Retina (tissue), 1 donor: ENCODE data around the gene RNF212B.

Source experiments
- DNase-seq: peaks from one replicate; pipeline ENCODE4 v3.0.0-alpha.2; 2016

RNF212B gene

DNA sequence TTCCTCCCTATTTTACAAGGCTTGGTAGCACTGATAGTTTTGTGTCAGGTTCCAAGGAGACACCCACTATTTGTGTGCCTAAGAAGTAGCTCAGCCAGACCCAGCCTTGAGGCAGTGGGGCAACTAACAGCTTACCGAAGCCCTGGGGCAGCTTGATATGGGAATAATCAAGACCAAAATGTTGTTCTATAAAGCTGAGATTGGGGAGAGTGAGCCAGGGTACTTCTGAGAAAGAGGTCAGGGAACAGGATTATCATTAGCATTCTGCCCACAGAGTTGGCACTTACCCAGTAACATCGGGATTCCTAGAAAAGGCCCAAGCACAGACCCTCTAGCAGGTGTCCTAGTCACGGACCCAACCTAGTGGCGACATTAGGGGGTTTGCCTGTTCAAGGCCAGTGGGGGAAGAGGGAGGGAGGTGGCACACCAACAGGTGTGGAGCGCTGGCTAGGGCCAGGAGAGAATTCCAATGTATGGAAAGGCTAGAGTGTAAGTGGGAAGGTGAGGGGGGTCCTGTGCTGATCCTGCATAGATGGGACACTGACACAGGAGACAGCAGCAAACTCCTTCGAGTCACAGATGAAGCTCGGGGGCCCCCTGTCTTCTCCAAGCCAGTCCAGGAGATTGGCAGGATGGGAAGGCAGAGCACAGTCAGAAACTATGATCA lies 60.0 kb downstream of the RNF212B start:
- DNase-seq: no peak

DNA sequence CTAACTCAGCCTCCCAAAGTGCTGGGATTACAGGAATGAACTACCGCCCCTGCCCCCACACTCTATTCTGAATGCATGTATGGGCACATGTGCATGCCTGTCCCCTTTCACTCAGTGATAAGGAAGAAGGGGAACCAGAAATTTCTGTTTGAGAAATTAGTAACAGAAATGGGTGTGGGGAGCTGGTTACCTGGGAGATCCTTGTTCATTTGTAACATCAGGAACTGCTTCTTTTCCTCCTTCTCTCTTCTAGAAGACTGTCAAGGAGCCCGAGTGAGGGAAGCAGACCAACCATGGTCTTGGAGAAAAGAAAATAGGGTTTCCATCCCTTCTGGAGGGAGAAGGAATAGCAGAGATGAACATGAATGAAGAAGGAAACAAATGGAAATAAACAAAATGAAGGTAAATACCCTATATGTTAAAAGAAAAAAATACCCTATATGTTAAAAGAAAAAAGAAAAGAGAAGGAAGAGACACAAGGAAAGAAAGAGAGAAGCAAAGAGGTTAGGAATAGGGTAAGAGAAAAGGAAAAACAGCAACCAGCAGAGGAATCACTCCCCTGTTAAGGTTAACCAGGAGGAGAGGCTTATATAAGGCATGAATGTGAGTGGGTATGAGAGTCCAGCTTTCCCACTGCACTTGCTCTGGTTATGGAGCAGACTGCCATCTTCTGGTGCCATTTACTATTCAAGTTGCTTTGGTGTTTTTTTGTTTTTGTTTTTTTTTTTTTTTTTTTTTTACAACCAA lies 61.6 kb downstream of the RNF212B start:
- peak; percentile 21 for DNase-seq

DNA sequence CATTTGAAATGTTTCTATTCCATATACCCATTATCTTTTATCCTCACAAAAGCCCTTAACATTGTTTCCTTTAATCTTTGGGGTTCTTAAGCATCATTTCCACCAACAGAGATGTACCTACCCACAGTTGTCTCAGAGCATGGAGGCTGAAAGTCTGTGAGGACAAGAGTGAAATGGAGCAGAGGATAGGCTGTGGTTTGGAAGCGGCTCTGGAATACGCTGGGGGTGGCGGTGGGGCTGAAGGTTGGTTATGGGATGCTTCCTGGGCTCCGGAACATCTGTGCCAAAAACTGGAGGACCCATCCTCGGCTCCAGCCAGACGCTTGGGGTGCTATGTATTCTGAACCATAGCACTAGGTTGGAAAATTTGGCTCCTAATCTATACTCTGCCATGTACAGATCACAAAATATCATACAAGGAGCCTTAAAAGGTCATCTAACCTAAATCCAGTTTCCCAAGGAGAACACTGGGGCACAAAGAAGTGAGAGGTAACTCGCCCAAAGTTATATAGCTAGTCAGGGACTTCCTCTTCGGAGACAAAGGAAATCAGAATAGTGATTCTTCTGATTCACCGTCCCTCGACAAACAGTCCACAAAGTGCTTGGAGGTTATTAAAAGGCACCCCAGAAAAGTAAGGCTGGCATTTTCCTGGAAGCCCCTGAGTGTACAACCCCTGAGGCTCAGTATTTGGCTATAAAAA lies 62.4 kb downstream of the RNF212B start:
- peak; percentile 11 for DNase-seq

DNA sequence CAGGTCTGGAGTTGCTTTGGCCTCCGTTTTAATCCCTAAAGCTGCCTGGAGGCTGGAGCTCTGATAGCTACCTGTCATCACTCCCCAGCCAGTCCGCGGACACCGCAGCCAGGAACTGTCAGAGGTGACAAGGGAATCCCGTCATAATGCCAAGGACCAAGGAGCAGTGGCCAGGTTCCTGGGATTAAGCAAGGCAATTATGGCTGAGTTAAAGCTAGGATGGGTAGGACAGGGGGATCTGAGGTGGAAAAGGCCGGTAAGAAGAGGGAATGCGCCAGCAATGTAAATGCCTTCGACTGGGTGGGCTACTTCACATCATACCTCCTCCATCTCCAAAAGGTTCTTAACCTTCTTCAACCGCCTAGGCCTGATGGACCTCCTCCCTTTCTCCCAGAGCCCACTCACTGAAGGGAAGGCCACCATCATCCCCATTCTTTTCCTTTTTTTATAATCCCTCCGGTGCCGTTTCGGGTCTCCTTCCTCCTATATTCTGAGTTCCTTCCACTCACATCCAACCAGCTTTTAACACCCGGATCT lies 63.0 kb downstream of the RNF212B start:
- peak; percentile 73 for DNase-seq

DNA sequence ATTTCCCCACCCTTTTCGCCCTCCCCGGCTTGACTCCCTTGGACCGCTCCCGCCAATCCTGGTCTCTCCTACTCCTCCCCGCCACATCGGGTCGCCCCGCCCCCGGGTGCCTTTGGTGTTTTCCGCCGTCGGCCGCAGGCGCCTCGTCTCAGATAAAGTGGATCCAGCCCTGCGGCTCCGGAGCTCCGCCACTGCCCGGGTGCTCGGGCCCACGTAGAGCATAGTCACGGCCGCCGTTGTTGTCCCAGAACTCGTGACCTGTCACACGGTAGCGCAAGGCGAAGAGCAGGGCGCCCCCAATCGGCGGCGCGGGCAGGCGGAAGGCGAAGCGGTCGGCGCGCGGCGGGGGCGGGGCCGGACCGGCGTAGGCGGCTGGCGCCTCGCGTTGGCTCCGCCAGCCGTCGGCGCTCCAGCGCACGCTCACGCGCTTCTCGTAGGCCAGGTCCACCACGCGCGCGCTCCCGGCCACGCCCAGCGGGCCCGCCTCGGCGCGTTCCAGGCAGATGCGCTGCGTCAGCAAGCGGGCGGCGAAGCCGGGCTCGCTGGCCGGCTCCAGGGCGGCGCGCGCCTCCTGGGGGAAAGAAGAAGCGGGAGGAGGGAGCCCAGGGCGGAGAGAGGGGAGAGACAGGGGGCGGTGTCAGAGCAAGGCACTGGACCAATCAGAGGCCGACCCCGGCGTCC lies 63.7 kb downstream of the RNF212B start:
- DNase-seq: peak; percentile 98

DNA sequence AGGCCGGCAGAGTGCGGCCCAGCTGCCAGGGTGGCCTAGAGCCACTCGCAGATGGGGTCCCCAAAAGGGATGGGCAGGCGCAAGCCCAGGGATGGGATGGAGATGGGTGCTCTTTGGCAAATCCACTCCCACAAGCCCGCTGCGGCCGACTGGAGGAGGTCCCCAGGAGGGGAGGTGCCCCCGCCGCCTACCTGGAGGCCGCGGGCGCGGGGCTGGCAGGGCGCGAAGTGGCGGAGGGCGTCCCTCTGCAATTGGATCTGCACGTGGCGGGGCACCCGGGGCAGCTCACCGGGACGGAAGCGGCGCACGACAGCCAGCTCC lies 64.2 kb downstream of the RNF212B start:
- DNase-seq: no peak

DNA sequence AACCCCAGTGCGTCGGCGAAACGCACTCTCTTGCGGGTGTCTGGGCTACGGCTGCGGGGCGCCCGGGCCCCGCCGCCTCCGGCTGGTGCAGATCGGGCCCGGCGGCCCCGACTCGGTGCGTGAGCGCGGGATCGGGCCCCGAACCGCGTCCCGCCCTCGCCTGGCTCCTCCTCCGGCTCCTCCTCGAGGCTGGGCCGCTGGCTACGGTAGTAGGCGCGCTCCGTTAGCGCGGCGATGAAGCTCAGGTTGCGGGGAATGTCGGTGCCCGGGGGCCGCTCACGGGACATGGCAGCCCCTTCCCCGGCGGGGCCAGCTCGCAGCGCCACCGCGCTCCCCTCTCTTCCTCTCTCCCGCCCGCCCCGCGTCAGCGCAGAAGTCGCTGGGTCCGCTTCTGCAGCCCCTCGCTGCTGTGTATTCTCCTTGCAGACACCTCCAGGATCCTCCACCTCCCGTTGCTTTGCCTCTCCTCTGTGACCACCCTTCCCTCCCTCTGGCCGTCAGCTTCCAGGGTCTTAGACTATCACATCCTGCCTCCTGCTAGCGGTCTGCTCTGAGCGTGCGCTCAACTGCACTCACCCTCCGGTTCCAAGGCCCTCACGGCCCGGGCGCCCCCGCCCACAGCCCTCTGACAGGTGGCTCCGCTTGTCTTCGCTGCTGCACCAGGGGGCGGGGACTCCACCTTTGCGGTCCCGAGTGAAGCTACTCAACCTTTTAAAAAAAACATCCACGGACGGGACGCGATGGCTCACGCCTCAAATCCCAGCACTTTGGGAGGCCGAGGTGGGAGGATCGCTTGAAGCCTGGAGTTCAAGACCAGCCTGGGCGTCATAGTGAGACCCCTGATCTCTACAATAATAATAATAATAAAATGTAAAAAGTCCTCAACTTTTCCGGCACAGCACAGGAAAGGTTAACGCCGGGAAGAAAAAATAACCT lies 64.8 kb downstream of the RNF212B start, which contains the start of gene PPP1R3E:
TSS of gene PPP1R3E (minus strand) at position 570 of the 936 bp plus-strand sequence. CDS start at position 287, 283 bp downstream.
- peak; percentile 86 for DNase-seq

DNA sequence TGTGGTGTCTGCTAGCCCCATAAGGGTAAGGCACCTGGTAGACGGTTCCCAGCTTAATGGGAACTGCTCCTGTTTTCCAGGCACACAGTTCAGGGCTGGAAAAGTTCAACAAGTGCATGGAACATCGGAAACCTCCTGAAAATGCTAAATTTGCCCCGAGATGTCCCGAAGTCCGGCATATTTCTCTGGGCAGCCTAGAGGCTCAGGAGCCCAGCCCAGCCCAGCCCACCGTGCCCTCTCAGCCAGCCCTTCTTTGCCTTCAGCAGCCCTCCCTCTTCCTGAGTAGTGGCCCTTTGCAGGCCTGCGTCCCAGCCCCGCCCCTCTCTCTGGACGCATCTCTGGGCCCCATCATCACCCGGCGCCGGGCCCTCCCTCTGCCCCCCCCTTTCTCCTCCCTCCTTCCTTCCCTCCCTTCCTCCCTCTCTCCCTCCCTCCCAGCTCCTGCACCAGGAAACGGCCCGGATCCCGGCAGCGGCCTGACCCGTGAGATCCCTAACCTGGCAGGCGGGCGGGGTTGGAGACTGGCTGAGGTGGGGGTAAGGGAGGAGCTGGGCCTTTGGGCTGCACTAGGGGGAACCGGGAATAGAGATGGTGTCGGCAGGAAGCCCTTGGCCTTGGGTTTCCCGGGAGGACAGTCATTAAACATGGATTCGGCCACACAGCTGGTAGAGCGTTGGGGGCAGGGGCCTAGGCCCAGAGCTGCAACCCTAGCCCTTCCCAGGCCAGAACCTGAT lies 68.8 kb downstream of the RNF212B start, which contains the start of gene BCL2L2:
TSS of gene BCL2L2 (plus strand) at position 422 of the 734 bp plus-strand sequence. CDS start 935 bp downstream, outside the sequence.
- DNase-seq: peak; percentile 93

DNA sequence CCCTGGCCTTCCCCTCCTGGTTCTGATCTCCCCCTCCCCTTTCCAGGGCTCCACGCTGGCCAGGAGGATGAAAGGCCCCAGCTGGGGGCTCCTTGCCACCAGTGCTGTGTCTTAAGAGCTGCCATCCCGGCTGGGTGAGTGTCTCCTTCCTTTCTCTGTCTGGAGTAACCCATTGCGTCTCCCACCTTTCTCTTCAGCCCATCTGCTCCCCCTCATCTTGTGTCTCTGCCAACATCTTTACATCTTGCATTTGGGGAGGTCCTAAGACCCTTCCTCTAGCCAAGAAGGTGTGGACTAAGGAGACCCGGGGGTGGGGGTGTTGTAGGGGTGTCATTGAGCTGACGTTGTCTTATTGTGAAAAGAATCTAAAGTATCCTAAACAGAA lies 69.4 kb downstream of the RNF212B start:
- no peak for DNase-seq

DNA sequence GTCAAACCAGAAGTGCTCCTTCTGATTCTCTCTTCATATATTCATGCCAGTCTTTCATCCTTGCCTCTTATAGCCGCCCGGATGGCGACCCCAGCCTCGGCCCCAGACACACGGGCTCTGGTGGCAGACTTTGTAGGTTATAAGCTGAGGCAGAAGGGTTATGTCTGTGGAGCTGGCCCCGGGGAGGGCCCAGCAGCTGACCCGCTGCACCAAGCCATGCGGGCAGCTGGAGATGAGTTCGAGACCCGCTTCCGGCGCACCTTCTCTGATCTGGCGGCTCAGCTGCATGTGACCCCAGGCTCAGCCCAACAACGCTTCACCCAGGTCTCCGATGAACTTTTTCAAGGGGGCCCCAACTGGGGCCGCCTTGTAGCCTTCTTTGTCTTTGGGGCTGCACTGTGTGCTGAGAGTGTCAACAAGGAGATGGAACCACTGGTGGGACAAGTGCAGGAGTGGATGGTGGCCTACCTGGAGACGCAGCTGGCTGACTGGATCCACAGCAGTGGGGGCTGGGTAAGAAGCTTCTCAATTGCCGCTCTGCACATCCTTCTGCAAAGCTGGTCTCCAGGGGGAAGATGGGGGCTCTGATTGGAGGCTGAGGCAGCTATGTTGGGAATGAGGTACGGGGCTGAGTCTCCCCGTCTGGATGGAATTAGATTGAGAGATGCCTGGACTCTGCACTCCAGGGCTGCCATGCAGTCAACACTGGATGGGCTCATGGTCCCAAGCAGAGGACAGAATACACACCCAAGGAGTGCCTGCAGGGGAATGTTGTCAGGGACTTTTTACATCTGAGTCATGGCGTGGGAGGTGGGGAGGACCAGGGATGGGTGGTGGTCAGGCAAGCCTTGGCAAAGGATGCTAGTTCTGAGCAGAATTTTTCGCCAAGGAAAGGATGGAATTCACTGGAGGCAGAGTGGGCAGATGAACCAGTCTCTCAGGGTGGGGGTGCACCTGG lies 70.2 kb downstream of the RNF212B start:
- DNase-seq: no peak

DNA sequence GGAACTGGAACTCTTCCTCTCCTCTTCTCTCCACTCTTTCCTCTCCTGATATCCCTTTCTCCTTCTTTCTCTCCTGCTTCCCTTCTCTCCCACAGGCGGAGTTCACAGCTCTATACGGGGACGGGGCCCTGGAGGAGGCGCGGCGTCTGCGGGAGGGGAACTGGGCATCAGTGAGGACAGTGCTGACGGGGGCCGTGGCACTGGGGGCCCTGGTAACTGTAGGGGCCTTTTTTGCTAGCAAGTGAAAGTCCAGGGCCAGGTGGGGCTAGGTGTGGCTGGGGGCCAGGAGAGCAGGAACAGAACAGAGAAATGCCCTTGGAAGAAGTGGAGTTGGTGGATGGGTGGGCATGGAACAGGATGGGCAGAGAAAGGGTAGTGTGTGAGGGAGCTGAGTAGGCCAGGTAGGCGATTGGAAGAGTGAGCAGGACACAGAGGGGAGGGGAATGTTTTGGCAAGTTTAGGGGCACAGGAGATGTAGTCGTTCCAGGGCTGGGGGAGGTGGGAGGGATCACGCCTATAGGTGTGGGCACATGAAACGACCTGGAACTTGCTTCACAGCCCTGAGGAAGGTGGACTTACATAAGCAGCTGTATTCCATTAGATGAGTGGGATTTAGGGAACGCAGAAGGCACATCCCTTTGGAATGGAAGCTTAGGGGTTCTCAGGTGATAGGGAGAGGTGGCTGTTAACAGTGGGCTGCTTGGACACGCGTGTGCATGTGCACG lies 71.1 kb downstream of the RNF212B start:
- no peak for DNase-seq

DNA sequence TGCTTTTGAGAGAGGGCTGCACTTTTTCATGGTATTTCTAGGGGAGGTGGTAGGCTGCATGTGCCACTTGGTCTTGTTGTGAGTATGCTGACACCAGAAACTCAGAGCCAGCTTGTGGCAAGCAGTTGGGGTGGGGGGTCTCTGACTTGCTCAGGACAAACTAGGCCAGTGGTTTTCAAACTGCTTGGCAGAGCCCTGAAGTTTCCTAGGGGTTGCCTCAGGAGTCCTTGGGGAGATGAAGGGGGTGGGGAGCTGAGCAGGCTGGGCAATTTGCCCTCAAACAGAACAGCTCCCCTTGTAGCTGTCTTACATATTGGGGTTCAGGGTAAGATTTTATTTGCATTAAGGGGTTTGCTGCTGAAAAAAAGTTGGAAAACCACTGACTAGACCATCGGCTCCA lies 72.8 kb downstream of the RNF212B start:
- no peak for DNase-seq

DNA sequence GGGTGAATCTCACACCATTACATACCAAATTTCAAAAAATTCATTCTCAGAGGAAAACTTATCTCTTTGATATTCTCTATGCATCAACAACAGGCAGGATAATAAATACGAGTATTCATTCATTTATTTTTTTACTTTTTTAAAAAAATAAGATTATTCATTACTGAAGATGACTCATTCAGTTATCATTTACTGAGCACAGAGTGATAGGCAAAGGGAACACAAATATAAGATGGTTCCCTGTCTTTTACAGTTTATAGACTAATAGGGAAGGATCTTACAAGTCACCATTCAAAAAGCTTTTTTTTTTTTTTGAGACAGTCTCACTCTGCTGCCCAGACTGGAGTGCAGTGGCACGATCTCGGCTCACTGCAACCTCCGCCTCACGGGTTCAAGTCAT lies 78.6 kb downstream of the RNF212B start:
- DNase-seq: no peak

DNA sequence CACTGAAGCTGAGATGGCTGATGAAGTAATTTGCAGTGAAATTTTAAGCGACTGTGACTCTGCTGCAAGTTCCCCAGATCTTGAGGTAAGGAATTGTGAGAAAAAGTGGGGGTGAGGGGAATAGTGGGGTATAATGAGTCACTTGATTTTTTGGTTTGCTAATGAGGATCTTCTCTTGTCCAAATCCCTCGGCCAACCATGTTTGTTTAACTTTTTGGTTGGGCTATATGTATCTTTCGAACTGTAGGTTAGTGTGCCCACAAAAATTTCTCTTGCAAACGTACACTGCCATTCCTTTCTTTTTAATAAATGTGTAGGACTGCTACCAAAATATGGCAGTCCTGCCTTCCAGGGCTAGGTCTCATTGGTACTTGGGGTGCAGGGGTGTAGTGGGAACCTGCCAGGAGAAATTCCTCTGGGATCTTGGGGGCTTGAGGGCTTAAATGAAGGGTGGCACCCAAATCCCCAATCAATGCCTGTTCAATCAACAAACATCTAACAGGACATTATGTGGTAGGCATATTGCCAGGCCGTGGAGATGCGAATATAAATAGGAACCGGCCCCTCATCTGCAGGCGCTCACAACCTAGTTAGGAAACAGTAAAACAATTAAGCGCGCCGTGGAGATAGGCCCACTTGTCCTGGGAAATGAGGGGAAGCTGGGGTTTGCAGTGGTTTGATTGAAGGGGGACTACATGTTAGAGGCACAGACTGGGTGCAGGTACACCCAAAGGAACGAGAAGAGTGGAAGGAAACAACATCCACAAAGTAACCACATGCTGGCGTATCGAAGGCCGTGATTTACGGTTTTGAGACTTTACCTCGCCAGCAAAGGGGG lies 82.2 kb downstream of the RNF212B start:
- DNase-seq: no peak

DNA sequence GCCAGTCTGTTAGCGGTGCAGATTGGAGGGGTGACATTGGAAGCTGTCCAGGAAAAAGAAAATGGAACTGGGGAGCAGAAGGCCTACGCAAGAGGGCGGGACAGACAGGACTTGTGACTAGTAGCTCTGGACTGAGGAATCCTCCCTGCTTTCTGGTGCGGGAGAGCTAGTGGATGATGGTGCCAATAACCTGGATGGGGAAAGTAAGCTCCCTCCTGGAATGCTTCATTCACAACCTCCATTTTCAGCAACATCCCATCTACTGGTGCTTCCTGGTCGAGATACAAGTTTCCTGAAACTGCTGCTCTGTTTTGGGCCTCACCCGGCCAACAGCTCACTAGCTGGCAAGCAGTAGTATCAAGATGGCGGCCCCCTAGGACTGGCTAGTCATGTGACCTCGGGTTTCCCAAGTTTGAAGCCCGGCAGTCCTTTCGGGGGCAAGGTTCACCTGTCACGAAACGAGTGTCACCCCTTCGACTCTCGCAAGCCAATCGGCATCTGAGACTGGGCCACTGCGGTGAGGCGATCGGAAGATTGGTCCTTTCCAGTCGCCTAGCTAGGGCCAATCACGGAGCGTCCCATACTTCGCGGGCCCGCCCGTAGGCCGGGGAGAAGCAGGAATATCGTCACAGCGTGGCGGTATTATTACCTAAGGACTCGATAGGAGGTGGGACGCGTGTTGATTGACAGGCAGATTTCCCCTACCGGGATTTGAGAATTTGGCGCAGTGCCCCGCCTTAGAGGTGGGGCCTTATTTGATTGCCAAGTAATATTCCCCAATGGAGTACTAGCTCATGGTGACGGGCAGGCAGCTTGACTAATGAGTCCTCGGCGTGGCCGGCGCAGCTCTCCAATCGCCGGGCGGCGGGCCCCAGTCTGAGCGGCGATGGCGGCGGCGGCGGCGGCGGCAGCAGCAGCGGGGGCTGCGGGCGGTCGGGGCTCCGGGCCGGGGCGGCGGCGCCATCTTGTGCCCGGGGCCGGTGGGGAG lies 83.1 kb downstream of the RNF212B start, which contains the start of gene PABPN1:
TSS of gene PABPN1 (plus strand) at position 874 of the 988 bp plus-strand sequence. CDS start at position 887, 13 bp downstream.
- DNase-seq: peak; percentile 98
